ENCODE data around the gene SLC22A7. TPM values are rescaled to one million over a fixed set of nuclear protein-coding genes. Genes with fewer than 3 reads are reported as not detected.

The SLC22A7 gene
- total and polyA plus RNA-seq, 9 donors = 0.36 TPM; not detected in 8

GRCh38 chr6:43254138-43254817 is 43.8 kb upstream of the SLC22A7 start:
- DNase-seq = no peak
- intact Hi-C loops (cut with DNase I) = loop anchor here in 1 of 4 donors (10.0 kb wide), 1 partner anchor 81 kb away; no protein-coding TSS in a partner anchor
- H3K9me3 ChIP-seq = no peaks in the 10 kb centered on the region

DNA sequence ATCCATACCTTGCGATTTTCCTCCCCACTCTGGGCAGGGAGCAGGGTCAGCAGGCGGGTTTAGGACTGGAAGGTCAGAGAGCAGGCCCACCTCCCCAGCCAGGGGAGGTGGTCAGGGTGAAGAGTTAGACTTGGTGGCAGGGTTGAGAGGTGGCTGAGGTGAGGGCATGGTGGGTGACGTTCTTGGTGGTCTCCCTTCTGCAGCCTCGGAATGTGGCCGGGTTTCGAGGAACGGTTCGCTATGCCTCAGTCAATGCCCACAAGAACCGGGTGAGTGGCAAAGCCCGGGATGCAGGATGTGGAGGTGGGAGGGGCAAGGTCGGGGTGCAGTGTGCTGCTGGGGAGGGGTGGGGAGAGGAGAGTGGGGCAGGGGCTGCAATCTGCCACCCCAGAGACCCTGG is 43.2 kb upstream of the SLC22A7 start:
- Histone ChIP-seq H3K36me3 (no peaks in the 10 kb centered on the region), H3K4me3 (no peak overlapping the region), H3K4me1 (ENCODE audit: insufficient read depth) (peaks cover 1% of the 10 kb centered on the region), H3K27me3 (no peaks in the 10 kb centered on the region), H3K9me3 (no peaks in the 10 kb centered on the region), H3K27ac (no peak overlapping the region)
- intact Hi-C loops (cut with DNase I) = loop anchor here in 1 of 4 donors (10.0 kb wide), 1 partner anchor 80 kb away; no protein-coding TSS in a partner anchor
- 81 to 85% (median 82%) methylated on average over 11 of the region's 11 CpGs for WGBS, 3 donors
- no peak for DNase-seq
- no peak for TF ChIP-seq EP300 (IDR thresholded peaks at IDR 0.05)
- TF ChIP-seq POLR2A (IDR thresholded peaks at IDR 0.05) = no peak
- TF ChIP-seq, protein P1, sequence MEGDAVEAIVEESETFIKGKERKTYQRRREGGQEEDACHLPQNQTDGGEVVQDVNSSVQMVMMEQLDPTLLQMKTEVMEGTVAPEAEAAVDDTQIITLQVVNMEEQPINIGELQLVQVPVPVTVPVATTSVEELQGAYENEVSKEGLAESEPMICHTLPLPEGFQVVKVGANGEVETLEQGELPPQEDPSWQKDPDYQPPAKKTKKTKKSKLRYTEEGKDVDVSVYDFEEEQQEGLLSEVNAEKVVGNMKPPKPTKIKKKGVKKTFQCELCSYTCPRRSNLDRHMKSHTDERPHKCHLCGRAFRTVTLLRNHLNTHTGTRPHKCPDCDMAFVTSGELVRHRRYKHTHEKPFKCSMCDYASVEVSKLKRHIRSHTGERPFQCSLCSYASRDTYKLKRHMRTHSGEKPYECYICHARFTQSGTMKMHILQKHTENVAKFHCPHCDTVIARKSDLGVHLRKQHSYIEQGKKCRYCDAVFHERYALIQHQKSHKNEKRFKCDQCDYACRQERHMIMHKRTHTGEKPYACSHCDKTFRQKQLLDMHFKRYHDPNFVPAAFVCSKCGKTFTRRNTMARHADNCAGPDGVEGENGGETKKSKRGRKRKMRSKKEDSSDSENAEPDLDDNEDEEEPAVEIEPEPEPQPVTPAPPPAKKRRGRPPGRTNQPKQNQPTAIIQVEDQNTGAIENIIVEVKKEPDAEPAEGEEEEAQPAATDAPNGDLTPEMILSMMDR (IDR thresholded peaks at IDR 0.05) = no peak

More at GRCh38 chr6:43254138-43254817, 43.8 kb upstream of the SLC22A7 start:
- no peak overlapping the region for H3K27ac ChIP-seq
- TF ChIP-seq POLR2A (IDR thresholded peaks at IDR 0.05) = no peak
- TF ChIP-seq, protein P1 (IDR thresholded peaks at IDR 0.05) = no peak
- no peak for TF ChIP-seq EP300 (IDR thresholded peaks at IDR 0.05)
- no peak overlapping the region for H3K4me3 ChIP-seq
- H3K36me3 ChIP-seq = no peaks in the 10 kb centered on the region
- 85 to 89% (median 88%) methylated on average over 13 to 15 of the region's 15 CpGs for WGBS, 3 donors
- H3K4me1 ChIP-seq (ENCODE audit: insufficient read depth) = peaks cover 1% of the 10 kb centered on the region
- no peaks in the 10 kb centered on the region for H3K27me3 ChIP-seq

DNA sequence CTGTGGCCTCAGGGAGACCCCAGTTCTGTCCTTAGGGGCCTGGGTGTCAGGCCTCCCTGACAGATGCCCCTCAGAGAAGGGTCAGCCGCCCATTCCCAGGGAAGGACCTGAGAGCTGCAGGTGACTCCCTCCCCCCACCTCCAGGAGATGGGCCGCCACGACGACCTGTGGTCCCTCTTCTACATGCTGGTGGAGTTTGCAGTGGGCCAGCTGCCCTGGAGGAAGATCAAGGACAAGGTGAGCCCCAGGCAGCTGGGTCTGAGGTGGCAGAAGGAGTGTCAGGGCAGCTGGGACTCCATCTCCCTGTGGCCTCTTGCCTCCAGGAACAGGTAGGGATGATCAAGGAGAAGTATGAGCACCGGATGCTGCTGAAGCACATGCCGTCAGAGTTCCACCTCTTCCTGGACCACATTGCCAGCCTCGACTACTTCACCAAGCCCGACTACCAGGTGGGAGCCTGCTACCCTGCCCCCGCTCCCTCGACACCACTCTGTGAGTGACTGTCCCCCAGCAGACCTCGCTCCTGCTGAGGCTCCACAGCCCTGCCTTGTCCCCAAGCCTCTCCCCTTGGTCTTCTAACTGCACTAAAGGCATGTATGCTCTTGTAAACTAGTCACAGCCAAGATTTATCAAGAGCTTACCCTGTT is 42.5 kb upstream of the SLC22A7 start:
- Histone ChIP-seq H3K36me3 (no peaks in the 10 kb centered on the region), H3K4me3 (no peak overlapping the region), H3K27me3 (no peaks in the 10 kb centered on the region), H3K9me3 (no peaks in the 10 kb centered on the region), H3K27ac (no peak overlapping the region), H3K4me1 (ENCODE audit: insufficient read depth) (peaks cover 1% of the 10 kb centered on the region)
- 72 to 76% (median 75%) methylated on average over 11 of the region's 11 CpGs for WGBS, 3 donors
- intact Hi-C loops (cut with DNase I) = loop anchor here in 1 of 4 donors (10.0 kb wide), 1 partner anchor 79 kb away; no protein-coding TSS in a partner anchor
- TF ChIP-seq, protein P1 (IDR thresholded peaks at IDR 0.05) = no peak
- TF ChIP-seq POLR2A (IDR thresholded peaks at IDR 0.05) (no peak), EP300 (IDR thresholded peaks at IDR 0.05) (no peak)
- no peak for DNase-seq

DNA sequence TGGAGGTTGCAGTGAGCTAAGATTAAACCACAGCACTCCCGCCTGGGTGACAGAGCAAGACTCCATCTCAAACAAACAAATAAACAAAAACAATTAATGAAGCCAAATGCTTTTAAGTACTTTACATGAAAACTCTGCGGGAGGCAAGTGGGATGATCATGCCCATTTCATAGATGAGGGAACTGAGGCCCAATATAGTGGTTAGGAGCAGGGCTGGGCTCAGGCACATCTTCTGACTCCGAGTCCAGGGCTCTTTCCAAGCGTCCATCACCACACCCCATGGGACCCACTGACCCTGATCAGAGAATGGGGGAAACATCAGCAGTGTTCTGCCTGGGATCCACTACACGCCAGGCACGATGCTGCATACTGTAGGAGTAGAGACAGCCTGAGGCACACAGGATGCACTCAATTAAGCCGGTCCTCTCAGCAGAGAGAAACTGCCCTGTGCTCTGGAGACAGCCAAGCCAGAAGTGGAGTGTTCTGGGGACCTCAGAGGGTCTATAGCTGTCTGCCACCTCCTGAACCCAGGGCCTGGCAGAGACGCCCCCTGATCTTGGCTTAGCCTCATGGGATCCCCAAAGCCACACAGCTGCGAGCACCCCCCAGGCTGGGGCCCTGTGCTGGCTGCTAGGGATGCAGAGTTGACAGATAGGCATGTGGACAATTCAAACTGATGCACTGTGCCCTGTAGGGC is 41.2 kb upstream of the SLC22A7 start:
- no peaks in the 10 kb centered on the region for H3K36me3 ChIP-seq
- TF ChIP-seq, protein P1 (IDR thresholded peaks at IDR 0.05) = no peak
- TF ChIP-seq POLR2A (IDR thresholded peaks at IDR 0.05) (no peak), EP300 (IDR thresholded peaks at IDR 0.05) (no peak)
- no peaks in the 10 kb centered on the region for H3K9me3 ChIP-seq
- intact Hi-C loops (cut with DNase I) = loop anchor here in 1 of 4 donors (10.0 kb wide), 1 partner anchor 78 kb away; no protein-coding TSS in a partner anchor
- no peak for DNase-seq
- H3K27ac ChIP-seq = no peak overlapping the region
- H3K4me1 ChIP-seq (ENCODE audit: insufficient read depth) = no peaks in the 10 kb centered on the region
- H3K27me3 ChIP-seq = no peaks in the 10 kb centered on the region
- WGBS, 3 donors = 70 to 84% (median 80%) methylated on average over 9 of the region's 9 CpGs
- no peak overlapping the region for H3K4me3 ChIP-seq
